NCI-H748 treated with DMSO at 0.1 percent for 48 hours (cell line): ENCODE measurements around the gene FAHD2A.
A peak's percentile ranks its signal among the peaks of the same experiment; 100 is the strongest.
"Not testable (repeated sequence)": the region's sequence is repeated elsewhere in the genome, so short reads cannot be mapped to it uniquely, and the experiment has no call there.

Source experiments
- DNase-seq: peaks from one replicate; lab custom pipeline; 2025; lab: John Stamatoyannopoulos, UW

FAHD2A gene, protein sequence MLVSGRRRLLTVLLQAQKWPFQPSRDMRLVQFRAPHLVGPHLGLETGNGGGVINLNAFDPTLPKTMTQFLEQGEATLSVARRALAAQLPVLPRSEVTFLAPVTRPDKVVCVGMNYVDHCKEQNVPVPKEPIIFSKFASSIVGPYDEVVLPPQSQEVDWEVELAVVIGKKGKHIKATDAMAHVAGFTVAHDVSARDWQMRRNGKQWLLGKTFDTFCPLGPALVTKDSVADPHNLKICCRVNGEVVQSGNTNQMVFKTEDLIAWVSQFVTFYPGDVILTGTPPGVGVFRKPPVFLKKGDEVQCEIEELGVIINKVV

DNA sequence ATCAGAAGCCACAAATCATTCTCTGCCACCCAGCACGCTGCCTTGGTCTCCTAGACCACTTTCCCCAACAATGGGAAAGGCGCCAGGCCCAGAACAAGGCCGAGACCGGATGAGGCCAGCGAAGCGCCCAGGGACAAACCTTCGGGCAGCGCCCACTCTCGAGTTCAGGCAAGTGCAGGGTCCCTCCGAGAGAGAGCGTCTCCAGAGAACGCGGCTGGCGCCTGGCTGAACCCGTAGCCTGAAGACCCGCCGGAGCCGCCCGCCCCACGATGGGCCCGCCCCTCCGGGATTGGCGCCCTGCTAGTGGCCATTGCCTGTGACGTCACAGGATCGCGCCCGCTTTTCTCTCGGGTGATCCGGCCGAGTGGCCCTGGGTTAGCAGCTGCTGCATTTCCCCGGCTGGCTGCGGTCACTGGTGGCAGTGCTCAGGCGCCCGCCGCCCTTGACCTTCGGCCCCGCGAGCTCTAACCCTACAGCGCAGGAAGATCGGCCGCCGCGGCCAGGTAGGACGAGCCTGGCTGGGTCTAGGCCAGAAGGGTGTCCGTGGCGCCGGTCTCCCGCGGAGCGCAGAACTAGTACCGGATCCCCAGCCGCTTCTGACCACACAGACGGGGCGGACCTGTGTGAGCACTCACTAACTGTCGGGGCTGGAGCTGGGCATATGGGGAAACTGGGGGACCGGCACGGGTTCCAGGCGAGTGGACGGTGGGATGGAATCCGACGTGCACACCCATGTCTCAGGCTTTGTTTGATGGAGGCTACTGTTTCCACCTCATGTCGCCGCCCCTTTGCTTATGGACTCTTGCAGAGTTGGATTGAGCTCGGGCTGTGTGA, at the start of gene FAHD2A:
Gene FAHD2A (plus strand): TSS at position 339 of the 834 bp plus-strand sequence. CDS start 2,851 bp downstream, outside the sequence.
- DNase-seq = peak; percentile 71

DNA sequence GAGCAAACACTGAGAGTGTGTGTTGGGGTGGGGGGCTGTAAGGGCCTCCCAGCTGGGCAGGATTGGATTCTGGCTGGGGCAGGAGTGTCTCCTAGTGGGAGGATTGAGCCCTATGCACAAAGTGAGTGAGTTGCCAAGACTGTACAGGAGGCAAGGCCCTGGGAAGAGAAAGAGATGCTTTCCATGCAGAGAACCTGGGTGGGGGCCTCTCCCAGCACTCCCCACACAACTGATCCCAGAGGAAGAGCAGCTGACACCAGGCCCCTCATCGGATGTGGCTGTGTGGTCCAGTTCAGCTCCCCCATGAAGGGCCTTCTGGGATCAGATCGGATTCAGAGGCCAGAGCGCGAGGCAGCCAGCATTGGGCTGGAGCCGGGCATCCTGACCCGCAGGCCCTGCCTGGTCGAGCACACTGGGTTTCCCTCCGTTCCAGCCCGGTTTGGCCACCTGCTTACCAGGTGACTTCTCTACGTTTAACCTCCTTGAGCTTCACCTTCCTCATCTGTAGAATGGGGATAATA, 49.4 kb upstream of the FAHD2A start:
- DNase-seq = no peak

DNA sequence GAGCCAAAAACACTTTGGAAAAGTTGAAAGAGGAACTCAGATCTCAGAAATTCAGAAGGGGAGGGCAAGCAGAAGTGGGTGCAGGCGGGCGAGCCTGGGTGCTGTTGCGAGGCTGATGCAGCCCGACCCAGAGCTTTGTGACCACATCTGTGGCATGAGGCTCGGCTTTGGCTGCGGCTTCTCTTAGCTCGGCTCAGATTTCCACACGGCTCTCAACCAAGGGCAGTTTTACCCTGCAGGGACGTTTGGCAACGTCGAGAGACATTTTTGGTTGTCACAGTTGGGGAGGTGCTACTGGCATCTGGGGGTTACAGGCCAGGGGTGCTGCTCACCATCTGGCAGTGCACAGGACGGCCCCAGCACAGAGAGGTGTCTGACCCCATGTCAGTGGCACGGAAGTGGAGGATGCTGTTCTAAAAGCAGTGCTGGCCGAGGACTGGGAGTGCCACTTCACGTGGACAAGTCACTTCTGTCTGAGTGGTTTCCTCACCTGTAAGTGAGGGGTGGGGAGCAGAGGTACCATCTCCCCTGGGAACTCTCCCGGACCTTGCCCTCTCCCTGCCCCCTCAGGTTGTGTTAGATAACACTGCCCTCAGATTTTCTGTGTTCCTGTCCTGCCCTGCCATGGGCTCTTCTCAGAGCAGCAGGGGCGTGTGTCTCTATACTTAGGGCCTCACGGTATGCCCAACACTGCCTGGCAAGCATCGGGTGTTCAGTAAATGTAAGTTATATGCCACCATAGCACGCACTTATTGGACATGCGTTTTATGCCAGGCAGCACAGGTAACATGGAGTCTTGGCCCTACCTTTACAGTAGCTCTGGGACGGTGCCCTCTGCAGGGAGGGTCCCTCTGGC, 48.7 kb upstream of the FAHD2A start:
- DNase-seq = no peak

DNA sequence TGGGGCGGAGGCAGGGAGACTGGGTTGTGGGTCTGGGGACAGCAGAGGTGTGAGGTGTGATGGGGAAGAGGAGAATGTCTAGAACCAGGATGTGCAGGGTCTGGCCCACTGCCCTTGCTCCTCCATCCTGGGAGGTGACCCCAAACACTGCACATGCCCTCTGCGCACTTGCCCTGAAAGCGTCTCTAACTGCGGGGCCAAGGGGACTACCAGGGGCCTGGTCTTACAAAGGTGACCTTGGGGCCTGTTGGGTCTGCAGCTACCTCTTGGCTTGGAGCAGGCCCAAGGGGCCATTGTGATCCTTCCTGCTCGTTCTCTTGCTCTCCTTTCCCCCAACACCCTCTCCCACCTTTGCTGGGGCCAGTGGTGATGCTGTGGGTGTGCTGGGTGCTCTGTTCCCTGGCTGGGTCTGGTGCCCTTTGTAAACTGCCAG, 48.0 kb upstream of the FAHD2A start:
- DNase-seq = no peak

DNA sequence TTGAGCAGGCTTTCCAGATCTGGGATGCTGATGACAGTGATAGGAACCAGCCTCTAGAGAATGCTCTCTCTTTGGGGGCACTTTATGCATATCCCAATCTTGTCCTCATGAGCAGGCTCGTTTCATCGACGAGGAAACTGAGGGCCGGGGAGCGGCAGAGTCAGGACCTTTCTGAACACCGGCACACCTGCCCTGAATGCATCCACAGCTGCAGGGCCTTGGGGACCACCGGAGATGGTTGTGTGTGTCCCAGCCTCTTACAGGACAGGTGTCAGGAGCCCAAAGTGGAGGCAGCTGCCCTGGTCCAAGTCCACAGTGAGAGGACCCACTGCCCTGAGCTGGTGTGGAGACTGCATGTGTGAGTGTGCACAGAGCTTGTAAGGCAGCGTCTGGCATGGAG, 47.6 kb upstream of the FAHD2A start:
- no peak for DNase-seq

DNA sequence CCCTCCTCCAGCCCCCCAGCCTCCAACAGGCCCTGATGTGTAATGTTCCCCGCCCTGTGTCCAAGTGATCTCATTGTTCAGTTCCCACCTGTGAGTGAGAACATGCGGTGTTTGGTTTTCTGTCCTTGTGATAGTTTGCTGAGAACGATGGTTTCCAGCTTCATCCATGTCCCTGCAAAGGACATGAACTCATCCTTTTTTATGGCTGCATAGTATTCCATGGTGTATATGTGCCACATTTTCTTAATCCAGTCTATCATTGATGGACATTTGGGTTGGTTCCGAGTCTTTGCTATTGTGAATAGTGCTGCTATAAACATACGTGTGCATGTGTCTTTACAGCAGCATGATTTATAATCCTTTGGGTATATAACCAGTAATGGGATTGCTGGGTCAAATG, 47.0 kb upstream of the FAHD2A start:
- not testable (repeated sequence) for DNase-seq

DNA sequence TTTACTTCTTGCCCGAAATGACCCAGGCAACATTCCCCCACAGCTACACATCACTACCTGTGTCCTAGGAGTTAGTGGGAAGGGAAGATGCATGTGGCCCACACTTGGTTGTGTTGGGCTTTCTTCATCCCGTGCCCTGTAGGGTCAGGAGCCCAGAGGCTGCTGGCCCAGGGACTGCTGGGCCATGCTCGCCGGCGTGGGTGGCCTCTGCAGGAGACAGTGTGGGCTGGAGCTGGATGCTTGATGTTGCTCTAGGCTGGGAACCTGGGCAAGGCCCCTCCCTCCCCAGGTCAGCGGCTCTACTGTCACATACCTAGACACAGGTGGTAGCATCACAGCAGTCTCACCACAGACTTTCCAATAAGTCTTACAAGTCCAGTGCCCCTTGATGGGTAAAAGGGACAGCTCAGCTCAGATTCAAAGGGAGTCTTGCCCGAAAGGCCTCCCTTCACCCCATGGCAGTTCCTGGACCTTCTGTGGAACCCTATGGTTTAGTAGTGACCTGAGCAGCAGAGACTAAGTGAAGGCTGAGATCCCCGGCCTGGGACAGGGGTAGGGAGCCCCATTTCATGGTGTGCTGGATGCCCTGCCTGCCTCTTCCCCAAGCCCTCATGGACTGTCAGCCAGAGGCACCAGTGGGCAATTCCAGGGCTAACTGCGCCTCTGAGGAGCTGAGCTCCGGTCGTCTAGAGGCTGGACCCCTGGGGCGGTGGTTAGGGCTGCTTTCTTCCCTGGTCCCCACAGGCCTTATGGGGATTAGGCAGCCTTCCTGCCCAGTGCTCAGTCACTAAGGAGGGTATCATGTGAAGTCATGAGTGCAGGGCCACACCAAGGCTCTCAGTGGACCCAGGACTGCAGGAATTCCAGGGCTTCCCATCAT, 45.4 kb upstream of the FAHD2A start:
- no peak for DNase-seq

DNA sequence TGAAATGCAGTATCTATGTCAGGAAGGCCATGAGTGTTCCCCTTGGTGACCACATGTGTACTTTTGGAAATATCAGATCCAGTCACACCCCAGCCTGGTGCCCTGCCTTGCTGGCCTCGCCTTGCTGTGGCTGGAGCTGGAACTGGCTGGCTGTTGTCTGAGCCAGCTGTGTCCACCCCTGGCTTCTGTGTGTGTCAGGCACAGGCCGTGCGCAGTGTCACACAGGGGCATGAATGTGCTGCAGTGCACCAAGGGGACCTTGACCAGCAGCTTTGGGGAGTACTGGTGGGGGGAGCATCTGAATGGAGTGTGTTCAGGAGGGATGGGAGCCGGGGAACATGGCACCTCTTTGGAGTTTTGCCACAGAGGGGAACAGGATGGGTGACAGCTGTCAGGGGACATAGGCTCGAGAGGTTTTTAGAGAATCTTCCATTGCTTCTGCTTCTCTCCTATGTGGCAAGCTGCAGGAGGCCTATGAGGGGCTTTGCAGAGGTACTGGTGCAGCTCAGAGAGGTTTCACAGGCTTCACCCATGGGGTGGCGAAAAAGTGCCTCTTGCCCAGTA, 44.7 kb upstream of the FAHD2A start:
- DNase-seq = no peak

DNA sequence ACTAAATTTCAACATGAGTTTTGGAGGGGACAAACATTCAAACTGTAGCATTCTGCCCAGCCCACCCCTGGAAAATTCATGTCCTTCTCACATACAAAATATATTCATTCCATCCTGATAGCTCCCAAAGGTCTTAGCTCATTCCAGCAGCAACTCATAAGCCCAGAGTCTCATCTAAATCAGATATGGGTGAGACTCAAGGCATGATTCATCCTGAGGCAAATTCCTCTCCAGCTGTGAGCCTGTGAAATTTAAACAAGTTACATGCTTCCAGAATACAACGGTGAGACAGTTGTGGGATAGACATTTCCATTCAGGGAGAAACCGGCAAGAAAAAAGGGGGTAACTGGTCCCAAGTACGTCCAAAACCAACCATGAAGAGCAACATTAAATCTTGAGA, 43.5 kb upstream of the FAHD2A start:
- DNase-seq = no peak

DNA sequence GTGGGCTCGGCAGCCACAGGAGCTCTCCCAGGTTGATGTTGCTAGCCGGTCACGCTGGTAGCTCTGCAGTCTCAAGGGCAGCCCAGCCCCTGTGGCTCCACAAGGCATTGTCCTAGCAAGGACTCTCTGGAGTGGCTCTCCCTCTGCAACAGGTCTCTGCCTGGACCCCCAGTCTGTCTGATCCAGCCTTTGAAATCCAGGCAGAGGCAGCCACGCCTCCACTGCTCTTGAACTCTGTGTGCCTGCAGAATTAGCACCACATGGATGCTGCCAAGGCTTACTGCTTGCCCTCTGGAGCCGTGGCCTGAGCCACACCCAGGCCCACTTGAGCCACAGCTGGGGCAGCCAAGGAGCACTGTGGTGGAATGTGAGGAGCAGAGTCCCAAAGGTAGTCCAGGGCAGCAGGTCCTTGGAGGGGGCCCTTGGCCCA, 43.0 kb upstream of the FAHD2A start:
- DNase-seq = no peak

DNA sequence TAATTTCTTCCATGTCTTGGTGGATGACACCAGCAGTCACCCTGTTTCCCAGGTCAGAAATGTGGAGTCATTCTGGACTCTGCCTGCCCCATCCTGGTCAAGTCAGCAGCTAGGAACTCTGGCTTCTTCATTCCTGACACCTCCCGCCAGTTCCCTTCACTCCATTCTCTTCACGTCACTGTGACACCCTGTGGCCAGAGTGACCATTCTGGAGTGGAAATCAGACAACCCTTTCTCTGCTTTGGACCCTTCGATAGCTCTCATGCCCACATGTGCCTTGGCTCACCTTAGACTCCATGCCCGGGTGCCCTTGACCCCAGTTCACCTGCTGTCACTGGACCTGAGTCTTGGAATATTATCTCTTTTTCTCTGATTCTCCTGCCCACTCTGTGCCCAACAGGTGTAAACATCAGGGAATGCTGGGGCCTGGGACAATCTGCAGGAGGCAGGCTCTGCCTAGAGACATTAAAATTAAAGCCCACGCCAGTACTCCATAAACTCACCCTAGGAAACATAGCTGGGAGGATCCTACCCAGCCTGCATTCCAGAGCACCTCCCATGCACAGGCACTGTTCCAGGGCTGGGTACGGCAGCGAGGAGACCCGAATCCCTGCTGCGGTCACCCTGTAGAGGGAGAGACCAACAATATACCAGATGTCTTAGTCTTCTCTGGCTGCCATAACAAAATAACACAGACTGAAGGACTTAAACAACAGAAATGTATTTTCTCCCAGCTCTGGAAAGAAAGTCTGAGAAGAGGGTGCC, 41.1 kb upstream of the FAHD2A start:
- DNase-seq = no peak

DNA sequence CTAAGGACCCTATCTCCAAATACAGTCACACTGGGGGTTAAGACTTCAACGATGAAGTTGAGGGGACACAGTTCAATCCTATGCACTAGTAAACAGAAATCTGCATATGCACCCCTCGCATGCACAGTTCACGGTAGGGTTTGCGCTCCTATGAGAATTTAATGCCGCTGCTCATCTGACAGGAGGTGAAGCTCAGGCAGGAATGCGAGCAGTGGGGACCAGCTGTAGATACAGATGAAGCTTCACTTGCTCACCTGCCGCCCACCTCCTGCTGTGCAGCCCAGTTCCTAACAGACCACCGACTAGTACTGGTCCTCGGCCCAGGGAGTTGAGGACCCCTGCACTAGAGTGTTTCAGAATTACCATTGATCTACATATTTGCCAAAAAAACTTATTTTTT, 40.0 kb upstream of the FAHD2A start:
- no peak for DNase-seq

DNA sequence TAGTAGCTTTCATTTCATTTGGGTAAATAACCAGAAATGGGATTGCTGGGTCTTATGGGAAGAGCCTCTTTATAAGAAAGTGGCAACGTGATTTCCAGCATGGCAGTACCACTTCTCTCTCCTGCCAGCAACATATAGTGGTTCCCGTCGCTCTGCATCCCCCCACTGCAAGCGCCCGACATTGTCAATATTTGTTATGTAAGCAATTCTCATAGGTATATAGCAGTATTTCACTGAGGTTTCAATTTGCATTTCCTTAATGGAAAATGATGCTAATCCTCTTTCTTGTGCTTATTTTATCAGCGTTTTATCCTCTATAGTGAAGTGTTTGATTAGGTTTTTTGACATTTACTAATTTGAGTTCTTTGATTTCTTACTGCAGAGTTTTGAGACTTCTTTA, 36.0 kb upstream of the FAHD2A start:
- DNase-seq = no peak

DNA sequence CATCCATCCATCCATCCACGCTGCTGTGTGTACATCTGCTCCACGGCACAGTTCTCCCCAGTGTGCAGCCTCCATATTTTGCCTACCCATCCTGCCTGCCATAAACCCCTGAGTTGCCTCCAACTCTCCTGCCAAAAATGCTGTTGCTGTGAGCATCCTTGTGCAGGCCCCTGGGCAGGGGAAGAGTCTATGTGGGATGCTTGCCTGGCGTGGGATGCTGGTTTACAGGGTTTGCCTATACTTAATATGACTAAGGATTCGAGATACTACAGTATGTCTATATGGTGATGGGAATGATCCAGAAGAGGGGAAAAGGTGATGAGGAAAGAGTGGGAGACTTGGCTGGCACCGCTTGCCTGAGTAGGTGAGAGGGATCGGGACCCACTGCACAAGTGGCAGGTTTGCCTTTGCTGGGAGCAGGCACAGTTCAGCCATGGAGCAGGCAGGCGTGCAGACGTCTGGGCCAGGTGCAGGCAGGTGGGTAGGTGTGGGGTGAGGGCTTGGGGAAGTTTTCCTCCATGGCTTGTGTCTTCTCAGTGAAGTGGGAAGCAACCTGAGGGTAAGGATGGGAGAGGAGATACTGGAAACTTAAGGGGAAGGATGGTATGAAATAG, 30.2 kb upstream of the FAHD2A start:
- no peak for DNase-seq

DNA sequence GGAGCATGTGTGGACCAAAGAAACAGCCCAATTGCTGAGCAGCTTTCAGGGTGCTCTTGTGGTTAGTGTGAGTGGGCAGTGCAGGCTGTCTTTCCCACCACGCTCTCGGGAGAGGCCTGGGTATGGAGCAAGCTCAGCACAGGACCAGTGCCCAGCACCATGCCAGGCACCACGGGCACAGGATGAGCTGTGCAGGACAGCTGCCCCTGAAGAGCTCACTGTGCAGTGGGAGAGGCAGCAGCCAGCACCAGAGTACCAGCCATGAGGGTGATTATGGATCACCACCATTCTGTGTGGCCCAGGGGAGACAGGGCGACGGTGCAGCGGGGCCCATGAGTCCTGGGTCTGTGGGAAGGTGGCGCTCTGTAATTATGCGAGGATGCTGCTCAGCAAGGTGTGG, 29.7 kb upstream of the FAHD2A start:
- DNase-seq = no peak

DNA sequence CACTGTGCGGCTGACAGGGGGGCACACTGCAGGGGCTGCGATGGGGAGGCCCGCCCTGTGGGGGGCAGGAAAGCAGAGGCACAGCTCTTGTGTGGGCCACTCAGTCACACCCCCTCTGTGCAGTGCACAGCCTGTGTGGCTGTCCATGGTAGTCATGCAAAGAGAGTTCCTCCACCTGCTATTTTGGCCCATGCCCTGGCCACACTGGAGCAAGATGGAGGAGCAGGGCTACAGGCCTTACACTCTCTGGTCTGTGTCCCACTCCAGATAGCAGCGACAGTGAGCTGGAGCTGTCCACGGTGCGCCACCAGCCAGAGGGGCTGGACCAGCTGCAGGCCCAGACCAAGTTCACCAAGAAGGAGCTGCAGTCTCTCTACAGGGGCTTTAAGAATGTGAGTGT, 28.5 kb upstream of the FAHD2A start:
- no peak for DNase-seq

DNA sequence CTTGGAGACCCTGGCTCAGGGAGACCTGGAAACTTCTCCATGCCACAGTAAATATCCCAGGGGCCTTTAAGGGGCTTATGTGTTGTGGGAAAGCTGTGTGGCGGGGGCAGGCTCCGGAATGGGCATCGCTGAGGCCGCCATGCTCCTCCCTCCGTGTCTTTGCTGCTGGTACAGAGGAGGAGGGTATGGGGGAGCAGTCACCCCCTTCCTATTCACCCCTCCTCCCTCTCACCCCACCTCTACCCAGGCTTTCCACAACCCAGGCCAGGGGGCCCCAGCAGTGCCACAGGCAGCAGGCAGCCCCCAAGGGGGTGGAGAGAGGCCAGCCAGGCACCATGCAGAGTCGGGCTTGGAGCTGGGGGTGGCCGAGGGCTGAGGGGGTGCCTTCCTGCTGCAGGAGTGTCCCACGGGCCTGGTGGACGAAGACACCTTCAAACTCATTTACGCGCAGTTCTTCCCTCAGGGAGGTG, 28.0 kb upstream of the FAHD2A start:
- no peak for DNase-seq

DNA sequence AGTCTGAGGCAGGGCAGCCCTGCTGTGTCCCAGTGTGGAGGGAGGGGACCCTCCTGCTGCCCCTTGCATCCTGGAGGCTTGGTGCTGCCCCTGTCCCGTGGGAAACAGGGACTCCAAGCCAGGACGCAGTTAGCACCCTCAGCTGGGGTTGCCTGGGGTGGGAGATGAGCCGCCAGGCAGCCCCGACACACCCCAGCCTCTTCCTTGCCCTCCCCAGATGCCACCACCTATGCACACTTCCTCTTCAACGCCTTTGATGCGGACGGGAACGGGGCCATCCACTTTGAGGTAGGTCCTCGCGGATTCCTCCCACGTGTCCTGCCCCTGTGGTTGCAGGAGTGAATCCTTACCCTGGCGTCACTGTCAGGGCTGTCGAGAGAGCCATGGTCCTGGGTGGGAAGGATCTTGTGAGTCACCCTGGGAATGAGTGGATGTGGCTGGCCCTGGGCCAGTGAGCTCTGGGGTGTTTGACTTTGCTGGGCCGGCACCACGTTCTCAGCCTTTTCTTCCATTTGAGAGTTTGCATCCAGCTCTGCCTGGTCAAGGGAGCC, 27.5 kb upstream of the FAHD2A start:
- DNase-seq = no peak

DNA sequence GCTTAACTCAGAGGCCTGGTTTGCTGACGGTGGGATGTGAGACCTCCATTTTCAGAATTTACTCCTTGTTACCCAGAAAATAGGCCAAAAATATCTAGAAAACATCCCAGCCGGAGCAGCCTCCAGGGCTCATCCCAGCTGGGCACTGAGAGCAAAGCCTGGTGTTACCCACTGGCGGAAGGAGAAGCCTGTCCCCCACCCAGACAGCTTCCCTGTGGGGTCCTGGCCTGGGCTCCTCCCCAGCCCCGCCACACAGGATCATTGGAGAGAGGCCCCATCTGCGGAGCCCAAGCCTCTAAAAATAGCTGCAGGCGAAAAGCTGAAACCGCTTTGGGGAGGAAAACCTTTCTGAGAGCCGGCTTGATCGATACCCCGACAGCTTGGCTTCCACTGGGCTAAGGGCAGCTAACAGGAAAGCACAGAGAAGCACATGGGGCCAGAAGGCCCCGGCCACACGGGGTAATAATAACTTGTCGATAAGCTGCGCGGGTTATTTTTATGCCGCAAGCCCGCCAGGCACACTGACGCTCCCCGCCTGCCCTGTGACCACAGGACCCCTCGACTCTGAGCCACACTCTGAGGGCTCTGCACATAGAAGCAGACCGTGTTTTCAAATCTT, 26.9 kb upstream of the FAHD2A start:
- no peak for DNase-seq
